ENCODE data around the gene CRHBP.

- TF ChIP-seq CTCF (IDR thresholded peaks at IDR 0.05) (no peak), POLR2A (IDR thresholded peaks at IDR 0.05) (no peak)
These were observed 14.7 kb upstream of the CRHBP start for GRCh38 chr5:76938177-76938576.
